HG02678 (cell line): ENCODE results near the gene RGS9BP.
"Not testable (repeated sequence)": the region's sequence is repeated elsewhere in the genome, so short reads cannot be mapped to it uniquely, and the experiment has no call there.

Experiments
- ATAC-seq: cut with Tn5 transposase; IDR thresholded peaks from one replicate; pipeline ENCODE4 v1.9.1; 2021; ENCODE audit warnings: mild to moderate bottlenecking, moderate library complexity; ENCODE audit not compliant: unreplicated experiment

RGS9BP gene

DNA sequence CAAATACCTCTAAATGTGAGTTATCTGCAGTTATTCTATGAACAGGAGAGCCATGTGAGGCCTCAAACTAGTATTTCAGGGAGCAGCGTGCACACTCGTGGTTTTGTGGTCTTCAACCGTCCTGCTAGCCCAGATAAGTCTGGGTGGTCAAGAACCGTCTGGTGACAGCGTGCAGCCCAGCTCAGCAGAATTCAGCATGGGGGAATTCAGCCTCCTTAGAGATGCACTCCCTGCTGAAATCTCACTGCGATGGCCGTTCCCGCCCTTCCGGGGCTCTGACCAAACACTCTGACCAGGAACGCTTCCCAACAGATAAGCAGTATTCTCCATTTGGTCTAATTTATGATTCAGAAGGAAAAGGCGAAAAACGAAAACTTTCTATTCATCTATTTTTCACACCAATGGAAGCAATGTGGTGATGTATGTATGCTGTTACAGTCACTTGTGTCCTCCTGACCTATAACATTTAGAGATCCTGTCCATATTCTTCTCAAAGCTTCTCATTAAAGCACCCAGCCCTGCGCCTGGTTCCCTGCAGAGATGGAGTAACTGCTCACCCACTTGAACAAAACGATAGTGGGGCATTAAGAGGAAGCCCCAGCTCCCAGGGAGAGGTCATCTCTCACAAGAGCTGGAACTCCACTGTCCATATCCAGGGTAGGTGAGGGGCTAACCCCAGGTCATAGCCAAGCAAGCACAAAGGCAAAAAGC, 3.6 kb upstream of the RGS9BP start:
- no peak for ATAC-seq

DNA sequence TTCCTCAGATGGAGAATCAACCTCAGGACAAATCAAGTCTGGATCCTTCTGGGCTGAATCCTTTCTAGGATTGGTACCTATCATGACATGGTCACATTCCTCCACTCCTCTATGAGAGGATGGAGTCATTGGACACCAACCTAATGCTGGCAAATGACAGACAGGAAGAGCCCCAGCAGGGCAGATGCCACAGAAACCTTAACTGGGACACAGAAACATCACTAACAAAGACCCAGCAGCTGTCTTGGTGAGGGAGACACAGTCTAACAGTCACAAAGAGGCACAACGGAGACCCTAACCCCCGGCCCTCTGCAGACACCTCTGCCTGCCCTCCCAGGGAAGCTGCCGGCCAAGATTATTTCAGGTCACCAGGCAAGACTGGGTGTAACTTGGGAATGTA, 2.8 kb upstream of the RGS9BP start:
- no peak for ATAC-seq

DNA sequence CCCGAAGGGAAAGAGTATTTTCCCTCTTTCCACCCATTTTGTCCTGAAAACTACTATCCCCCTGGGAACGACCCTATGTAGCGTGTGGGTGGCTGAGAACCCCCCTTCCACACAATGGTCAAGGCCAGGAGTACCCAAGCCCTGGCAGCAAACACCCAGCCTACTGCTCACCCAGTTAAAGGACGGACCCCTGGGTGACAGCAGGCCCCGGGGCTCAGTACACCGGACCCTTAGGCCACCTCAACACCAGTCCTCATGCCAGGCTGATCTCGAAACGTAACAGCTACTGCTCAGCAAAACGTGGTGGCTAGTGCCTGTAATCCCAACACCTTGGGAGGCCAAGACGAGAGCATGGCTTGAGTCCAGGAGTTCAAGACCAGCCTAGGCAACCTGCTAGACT, 2.1 kb upstream of the RGS9BP start:
- no peak for ATAC-seq

DNA sequence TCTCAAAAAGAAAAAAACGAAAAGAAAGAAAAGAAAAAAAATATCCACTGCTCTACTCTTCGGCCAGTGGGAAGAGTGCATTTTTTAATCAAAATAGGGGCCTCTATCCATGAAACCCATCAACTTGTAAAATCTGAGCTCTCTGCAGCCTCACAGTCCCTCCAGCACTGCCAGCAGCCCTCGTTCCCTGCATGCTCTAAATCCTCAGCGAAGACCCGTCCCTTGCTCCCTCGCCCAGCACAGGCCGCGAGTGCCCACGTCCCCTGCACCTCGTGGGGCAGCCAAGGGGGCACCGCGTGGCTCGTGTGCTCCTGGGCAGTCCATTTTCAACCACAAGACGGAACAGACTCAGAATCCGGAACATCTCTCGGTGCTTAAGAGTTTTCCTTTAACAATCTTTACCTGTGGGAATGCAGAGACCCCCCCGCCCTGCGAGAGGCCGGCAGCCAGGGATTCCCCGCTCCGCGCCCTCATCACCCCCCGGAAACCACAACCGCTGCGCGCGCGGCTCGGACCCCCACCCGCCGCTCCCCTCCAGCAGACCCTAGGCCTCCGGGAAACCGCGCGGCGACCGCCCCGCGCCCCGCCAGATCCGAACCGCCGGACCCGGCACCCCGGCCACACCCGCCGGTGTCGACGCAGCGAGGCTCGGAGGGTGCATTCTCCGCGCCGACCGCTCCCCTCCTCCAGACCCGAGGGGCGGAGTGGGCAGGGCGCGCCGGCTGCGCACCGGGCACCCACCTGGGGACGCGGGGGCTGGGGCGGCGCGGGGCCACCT, 1.3 kb upstream of the RGS9BP start:
- ATAC-seq = no peak

DNA sequence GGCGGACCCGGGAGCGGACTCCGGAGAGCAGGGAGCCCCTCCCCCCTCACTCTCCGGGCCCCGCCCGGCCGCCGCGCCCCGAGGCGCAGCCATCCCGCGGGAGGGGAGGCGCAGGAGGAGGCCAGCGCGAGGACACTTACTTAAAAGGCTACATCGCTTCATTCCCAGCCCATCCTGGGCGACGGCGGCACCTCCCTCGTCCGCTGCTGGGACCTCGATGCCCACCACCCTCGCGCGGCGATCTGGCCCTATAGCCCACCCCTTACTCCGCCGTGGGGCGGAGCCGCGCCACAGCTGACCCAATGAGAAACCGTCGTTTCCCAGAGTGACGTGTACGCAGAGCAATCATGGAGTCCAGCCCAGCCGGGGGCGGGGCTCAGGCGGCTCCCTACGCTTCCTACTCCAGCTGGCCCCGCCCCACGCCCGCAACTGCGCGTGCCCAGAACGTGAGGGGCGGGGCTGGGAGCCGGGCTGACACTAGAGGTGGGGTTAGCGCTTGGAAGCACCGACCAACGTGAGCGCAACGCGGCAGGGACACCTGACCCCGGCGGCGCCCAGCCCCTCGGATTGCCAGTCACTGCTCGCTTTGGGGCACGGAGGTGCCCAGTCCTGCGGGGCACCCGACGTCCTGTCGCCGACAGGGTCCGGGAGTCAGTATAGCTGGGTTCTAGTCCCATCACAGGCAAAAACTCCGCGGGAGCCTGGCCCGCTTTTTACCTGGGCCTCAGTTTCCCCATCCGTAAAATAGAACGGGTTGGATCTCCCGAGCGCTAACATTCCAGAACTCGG, 523 bp upstream of the RGS9BP start, which contains the start of gene ANKRD27:
Gene ANKRD27, minus strand, starts transcription at position 250 of the 789 bp plus-strand sequence. CDS start 16,165 bp downstream, outside the sequence.
- peak; percentile 97 for ATAC-seq

DNA sequence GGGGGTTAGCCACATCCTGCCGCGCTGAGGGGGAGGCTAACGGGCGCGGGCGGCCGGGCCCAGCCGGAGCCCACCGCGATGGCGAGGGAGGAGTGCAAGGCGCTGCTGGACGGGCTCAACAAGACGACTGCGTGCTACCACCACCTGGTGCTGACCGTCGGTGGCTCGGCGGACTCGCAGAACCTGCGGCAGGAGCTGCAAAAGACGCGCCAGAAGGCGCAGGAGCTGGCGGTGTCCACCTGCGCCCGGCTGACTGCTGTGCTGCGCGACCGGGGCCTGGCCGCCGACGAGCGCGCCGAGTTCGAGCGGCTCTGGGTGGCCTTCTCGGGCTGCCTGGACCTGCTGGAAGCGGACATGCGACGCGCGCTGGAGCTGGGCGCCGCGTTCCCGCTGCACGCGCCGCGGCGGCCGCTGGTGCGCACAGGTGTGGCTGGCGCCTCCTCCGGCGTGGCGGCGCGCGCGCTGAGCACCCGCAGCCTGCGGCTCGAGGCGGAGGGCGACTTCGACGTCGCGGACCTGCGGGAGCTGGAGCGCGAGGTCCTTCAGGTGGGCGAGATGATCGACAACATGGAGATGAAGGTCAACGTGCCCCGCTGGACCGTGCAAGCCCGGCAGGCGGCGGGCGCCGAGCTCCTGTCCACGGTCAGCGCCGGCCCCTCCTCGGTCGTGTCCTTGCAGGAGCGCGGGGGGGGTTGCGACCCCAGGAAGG, 692 bp downstream of the RGS9BP start:
- ATAC-seq = no peak

DNA sequence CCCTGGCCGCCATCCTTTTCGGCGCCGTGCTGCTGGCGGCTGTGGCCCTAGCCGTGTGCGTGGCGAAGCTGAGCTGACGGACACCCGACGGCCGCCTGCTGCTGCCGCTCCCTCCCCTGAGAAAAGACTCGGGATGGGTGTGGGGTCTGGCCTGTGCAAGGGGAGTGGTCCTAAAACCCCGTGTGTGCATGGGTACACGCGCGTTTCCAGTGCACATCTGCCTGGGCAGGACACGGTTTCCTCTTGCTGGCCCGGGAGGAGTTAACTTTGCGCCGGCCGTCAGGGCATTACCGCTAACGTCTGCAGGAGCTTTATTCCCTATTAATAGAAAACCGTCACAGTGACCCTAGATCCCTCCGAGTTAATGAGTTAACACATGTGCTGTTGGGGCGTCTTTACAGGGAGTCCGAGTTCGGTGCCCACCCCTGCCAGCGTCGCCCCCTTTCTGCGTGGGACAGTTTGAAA, 1.3 kb downstream of the RGS9BP start:
- ATAC-seq = no peak

DNA sequence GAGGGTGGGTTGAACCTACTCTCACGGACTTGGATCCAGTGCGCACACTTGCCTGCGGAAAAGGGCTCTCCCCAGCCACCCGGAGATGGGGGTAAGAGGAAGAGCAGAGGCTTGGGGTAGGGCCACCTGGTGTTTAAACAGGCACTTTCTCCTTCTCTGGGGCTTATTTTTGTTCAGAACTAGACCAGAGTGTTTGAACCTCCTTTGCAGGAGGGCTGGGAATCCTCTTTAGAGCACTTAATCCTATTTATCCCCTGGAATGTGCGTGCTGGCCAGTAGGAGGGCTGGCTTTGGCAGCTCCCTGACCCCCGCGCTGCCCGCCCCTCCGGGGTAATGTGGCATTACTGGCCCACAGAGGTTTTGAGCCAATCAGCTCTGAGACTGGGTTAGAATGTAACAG, 2.0 kb downstream of the RGS9BP start:
- no peak for ATAC-seq

DNA sequence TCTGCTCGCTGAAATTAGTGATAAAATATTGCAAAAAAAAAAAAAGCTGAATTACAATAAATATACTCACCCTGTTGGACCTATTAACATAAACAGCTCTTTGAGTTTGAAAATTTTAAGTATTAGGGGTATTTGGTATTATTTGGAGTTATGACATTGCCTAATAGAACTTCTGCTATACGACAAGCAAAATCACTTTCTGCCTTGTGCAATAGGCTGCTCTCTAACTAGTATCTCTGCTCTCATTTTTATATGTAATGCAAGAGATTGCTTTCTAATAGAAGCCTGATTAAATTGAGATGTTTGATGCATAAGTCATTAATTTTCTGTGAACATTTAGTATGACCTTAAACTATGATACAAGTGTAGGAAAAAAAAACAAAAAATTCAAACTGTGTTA, 5.3 kb downstream of the RGS9BP start:
- ATAC-seq = no peak

DNA sequence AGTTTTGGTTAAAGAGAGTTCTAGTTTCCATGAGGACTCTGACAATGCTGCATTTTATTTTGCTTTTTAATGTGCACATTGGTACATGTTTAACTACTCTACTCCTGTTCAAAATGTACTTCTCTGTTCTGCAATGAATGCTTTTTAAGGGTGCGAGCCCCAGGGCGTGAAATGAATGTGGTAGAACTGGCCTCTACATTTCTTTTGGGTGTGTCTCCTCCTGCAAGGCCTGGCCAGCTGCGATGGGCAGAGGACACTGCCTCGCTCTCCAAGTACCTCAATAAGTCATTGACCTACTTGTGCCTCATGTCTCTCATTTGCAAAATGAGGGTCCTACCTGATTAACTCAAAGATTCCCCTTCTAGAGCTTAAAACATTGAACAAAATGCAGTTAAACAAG, 6.7 kb downstream of the RGS9BP start:
- no peak for ATAC-seq

DNA sequence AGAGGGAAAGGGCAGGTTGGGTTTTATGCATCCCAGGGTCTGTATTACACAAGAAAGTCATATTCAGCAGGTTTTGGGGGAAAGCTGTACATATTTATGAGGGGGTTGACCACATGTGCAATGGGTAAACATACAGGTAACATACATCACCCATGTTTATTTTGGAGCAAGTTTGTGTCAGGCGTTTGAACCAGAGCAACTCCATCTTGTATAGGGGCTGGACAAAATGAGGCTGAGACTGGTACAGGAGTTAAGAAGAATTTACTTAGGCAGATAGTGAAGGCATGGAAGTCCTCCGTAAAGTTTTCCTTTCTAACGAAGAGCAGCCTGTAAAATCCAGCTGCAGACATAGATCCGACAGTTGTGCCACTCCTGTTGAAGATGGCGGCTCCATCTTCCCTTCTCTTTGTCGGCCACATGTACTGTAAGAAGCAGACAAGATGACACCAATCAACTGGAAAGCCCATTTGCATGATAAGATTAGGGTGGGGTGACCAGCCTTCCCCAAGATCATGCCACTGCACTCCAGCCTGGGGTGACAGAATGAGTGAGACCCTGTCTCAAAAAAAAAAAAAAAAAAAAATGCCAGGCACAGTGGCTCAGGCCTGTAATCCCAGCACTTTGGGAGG, 11.3 kb downstream of the RGS9BP start:
- ATAC-seq = no peak

DNA sequence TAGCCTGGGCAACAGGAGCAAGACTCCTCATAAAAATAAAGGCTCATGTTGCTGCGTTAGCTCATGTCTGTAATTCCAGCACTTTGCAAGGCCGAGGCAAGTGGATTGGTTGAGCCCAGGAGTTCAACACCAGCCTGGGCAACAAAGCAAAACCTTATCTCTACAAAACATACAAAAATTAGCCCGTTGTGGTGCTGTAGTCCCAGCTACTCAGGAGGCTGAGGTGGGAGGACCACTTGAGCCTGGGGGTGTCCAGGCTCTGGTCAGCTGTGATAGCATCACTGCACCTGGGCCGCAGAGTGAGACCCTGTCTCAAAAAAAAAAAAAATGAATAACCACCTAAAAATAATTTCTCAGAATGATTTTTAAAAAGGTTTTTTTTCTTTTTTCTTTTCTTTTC, 12.0 kb downstream of the RGS9BP start:
- ATAC-seq = no peak

DNA sequence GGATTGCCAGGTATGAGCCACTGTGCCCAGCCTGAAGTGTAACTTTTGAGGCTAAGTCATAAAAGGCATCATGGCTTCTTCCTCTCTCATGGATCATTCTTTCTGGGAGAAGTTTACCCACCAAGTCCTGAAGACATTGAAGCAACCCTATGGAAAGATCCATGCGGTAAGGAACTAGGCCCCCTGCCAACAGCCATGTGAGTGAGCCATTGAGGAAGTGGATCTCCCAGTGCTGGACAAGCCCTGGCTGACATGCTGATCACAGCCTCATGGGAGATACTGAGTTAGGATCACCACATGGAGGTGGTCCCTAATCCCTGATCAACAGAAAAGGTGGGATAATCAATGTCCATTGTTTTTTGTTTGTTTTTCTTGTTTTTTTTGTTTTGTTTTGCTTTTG, 12.7 kb downstream of the RGS9BP start:
- no peak for ATAC-seq

DNA sequence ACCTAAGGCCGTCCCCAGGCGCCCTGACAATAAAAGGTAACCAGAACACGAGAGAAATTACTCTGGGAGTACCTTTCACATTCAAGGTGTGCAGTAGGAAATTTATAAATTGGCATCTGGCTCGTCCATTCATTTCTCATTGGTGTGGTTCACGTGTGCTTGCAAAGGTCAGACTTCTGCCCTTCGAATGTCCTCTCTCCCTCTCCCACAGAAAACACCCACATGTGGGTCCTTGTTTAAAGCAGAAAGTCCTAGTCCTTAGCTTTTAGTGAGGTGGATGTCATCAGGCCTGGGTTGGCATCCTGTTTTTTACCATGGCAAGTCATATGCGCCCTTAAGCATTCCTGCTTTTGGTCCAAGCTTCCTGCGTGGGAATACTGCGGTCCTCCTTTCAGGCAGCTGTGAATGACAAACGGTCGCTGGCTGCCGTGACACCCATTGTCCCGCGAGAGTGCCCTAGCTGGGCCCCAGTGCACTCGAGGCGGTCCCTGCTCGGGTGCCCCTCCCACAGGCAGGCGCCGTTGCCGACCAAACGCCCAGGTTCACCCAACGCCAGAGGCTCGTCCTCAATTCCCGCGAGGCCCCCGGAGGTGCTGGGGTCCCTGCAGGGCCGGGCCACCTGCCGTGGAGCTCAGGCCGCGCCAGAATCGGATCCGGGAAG, 15.8 kb downstream of the RGS9BP start, which contains the start of gene NUDT19:
Gene NUDT19, plus strand, starts transcription at position 531 of the 661 bp plus-strand sequence. CDS start 140 bp downstream, outside the sequence.
- peak; percentile 89 for ATAC-seq

DNA sequence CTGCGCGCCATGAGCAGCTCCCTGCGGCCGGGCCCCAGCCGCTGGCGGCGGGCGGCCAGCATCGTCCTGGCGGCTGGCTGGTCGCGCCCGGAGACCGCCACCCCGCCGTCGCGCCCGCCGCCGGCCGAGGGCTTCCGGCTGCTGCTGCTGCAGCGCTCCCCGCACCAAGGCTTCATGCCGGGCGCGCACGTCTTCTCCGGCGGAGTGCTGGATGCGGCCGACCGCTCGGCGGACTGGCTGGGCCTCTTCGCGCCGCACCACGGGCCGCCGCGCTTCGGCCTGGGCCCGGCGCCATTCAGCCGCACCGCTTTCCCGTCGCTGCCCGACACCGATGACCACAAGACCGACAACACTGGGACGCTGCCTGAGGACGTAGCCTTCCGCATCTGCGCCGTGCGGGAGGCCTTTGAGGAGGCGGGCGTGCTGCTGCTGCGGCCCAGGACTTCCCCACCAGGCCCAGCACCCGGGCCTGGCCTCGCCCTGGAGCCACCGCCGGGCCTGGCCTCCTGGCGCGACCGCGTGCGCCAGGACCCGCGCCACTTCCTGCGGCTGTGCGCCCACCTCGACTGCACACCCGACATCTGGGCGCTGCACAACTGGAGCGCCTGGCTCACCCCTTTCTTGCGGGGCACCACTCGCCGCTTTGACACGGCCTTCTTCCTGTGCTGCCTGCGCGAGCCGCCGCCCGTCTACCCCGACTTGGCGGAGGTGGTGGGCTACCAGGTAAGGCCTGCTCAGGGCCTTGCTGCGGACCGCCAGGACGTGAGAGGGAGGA, 16.5 kb downstream of the RGS9BP start:
- peak; percentile 60 for ATAC-seq

DNA sequence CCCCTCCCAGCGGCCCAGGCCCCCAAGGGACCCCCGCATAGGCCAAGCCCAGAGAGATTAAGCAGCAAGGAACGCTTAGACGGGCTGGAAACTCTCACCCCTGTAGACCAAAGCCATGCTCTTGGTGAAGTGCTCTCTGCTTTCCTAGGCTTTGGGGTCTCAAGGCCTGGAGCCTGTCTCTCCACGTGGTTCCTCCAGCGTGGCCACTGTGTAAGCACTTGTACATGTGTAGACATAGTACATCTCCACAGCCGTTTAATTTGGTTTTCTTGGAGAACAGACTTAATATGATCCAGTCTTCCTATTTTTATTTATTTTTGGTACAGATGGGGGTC, 17.0 kb downstream of the RGS9BP start:
- no peak for ATAC-seq

DNA sequence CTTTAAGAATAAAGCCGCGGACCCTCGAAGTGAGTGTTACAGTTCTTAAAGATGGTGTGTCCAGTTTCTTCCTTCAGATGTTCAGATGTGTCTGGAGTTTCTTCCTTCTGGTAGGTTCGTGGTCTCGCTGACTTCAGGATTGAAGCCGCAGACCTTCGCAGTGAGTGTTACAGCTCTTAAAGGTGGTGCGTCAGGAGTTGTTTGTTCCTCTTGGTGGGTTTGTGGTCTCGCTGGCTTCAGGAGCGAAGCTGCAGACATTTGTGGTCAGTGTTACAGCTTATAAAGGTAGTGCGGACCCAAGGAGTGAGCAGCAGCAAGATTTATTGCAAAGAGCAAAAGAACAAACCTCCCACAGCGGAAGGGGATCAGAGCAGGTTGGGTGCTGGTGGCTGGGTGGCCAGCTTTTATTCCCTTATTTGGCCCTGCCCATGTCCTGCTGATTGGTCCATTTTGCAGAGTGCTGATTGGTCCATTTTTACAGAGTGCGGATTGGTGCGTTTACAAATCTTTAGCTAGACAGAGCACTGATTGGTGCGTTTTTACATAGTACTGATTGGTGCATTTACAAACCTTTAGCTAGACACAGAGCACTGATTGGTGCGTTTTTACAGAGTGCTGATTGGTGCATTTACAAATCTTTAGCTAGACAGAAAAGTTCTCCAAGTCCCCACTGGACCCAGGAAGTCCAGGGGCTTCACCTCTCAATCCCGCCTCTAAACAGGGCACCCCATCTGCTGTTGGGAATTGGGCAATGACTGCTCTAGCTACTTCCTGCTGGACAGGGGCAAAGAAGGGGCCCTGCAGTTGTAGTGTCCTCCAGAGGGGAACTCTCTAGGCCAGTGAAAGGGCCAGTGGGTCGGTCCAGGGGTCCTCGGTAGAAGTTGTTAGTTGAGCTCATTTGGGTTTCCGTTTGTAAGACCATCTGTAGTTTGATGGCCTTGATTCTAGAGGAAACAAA, 17.8 kb downstream of the RGS9BP start:
- ATAC-seq = not testable (repeated sequence)

DNA sequence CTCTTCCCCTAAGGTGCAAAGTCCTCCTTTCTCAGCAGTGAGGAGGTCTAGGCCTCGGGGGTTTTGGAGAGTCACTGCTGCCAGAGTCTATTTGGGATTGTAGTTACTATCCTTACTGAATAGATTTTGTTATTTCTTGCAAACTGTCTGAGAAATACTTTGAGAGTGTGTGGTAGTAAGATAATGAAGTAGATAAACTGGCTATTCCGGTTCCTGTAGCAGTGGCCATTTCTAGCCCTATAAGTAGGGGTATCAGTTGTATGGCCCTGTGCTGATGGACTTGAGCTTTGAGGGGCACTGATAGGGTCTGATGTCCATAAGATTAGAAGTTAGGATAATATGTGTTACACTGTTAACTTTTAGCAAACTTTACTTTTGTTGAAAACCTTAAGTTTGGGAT, 18.7 kb downstream of the RGS9BP start:
- ATAC-seq = not testable (repeated sequence)
